ENCODE results near the gene UGP2. TPM values are rescaled to one million over a fixed set of nuclear protein-coding genes. Genes with fewer than 3 reads are reported as not detected.

Gene UGP2
- total RNA-seq, 1 experiment from 2014 or later = 55.8 TPM

DNA sequence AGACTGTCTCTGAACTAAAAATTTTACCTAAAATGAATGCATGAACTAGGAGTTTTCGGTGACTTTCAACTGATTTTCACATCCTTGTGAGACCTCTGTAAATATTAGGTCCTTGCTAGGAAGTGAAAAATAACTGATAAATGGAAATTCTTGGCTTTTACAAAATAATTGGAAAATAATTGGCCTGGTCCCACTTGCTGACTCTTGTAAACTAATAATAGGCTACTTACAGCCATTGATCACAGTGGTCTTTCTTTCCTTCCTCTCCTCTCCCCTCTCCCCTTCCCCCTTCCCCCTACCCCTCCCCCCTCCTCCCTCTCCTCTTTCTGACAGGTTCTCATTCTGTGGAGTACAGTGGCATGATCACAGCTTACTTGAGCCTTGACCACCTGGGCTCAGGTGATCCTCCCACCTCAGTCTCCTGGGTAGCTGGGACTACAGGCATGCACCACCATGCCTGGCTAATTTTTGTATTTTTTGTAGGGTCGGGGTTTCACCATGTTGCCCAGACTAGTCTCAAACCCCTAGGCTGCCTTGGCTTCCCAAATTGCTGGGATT, 38.3 kb downstream of the UGP2 start:
- Histone ChIP-seq H3K9ac (ENCODE audit: low read length) (no peak overlapping the region), H3K9me3 (ENCODE audit: low read length) (no peaks in the 10 kb centered on the region), H3F3A (ENCODE audit: low read length, unreplicated experiment) (no peaks in the 10 kb centered on the region), H3K4me3 (ENCODE audit: low read length) (no peak overlapping the region), H3K27me3 (ENCODE audit: low read length) (no peaks in the 10 kb centered on the region), H3K9me2 (replicated peaks; ENCODE audit: low read length) (no peaks in the 10 kb centered on the region), H3K4me1 (ENCODE audit: insufficient read depth, low read length) (no peaks in the 10 kb centered on the region), H4K20me1 (ENCODE audit: low read length) (no peaks in the 10 kb centered on the region), H3K36me3 (ENCODE audit: low read depth, low read length) (peaks cover 22% of the 10 kb centered on the region), H2AFZ (ENCODE audit: low read length) (no peak overlapping the region), H3K27ac (ENCODE audit: low read length) (no peak overlapping the region), H3K79me2 (ENCODE audit: low read length) (no peaks in the 10 kb centered on the region), H3K4me2 (ENCODE audit: low read length) (no peak overlapping the region)
- no peak for DNase-seq
- no peak for TF ChIP-seq EZH2 (IDR thresholded peaks at IDR 0.05; ENCODE audit: low read length, unreplicated experiment)
- TF ChIP-seq CTCF (conservative IDR thresholded peaks at IDR 0.05; ENCODE audit: low read depth, low read length) = no peak
- no peak for TF ChIP-seq EZH2phosphoT487 (IDR thresholded peaks at IDR 0.05; ENCODE audit: borderline replicate concordance, low read length)
- BruUV-seq (replicated peaks) = no TSS peak
- CTCF ChIA-PET = no interaction called here
- no peak for ATAC-seq
- intact Hi-C loops (cut with micrococcal nuclease) = no loop called here
- POLR2A ChIA-PET (ENCODE audit: unreplicated experiment) = no interaction called here

DNA sequence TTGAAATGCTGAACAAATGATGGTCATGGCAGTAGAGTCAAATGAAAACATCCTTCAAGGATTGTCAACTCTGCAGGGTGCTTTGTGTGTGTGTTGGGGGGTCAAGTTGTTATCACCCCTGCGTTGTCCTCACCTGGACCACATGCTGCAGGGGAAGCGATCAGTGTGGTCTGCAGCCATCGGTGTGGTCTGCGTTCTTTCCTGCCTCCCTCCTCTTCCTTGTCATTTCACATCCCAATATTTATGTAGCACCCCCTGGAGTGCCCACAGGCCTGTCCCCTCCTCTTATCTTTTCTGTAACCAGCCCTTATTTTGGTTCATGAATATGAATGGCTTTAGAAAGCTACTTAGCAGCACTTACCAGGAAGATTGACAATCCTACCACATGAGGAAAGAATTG, 38.9 kb downstream of the UGP2 start:
- ChIA-PET CTCF (no interaction called here), POLR2A (ENCODE audit: unreplicated experiment) (no interaction called here)
- no peaks in the 10 kb centered on the region for H3K4me1 ChIP-seq (ENCODE audit: insufficient read depth, low read length)
- H4K20me1 ChIP-seq (ENCODE audit: low read length) = no peaks in the 10 kb centered on the region
- peaks cover 24% of the 10 kb centered on the region for H3K36me3 ChIP-seq (ENCODE audit: low read depth, low read length)
- no peaks in the 10 kb centered on the region for H3F3A ChIP-seq (ENCODE audit: low read length, unreplicated experiment)
- intact Hi-C loops (cut with micrococcal nuclease) = no loop called here
- H2AFZ ChIP-seq (ENCODE audit: low read length) = no peak overlapping the region
- no peaks in the 10 kb centered on the region for H3K9me3 ChIP-seq (ENCODE audit: low read length)
- no peak for ATAC-seq
- H3K79me2 ChIP-seq (ENCODE audit: low read length) = no peaks in the 10 kb centered on the region
- TF ChIP-seq EZH2phosphoT487 (IDR thresholded peaks at IDR 0.05; ENCODE audit: borderline replicate concordance, low read length) = no peak
- TF ChIP-seq CTCF (conservative IDR thresholded peaks at IDR 0.05; ENCODE audit: low read depth, low read length) = no peak
- no peak for TF ChIP-seq EZH2 (IDR thresholded peaks at IDR 0.05; ENCODE audit: low read length, unreplicated experiment)
- H3K27ac ChIP-seq (ENCODE audit: low read length) = no peak overlapping the region
- no peaks in the 10 kb centered on the region for H3K9me2 ChIP-seq (replicated peaks; ENCODE audit: low read length)
- no peak overlapping the region for H3K4me2 ChIP-seq (ENCODE audit: low read length)
- BruUV-seq (replicated peaks) = no TSS peak
- no peaks in the 10 kb centered on the region for H3K27me3 ChIP-seq (ENCODE audit: low read length)
- no peak overlapping the region for H3K4me3 ChIP-seq (ENCODE audit: low read length)
- no peak overlapping the region for H3K9ac ChIP-seq (ENCODE audit: low read length)
- DNase-seq = no peak

DNA sequence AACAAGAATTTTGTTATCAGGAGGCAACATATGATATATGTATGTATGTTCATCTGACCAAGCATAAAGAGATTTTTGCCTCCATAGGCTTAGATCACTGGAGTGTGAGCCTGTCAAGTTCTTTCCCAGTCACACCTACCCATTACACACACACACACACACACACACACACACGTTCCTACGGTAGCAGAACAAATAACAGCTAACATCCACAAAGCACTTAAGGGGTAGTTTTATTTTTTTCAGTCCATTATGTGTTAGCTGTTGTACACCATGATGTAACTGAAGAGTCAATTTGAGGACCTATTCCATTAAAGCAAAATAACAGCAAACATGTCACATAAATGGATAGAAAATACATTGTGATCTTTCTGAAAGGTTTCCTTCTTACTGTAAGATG, 39.5 kb downstream of the UGP2 start:
- Histone ChIP-seq H3K9me2 (replicated peaks; ENCODE audit: low read length) (no peaks in the 10 kb centered on the region), H3K9me3 (ENCODE audit: low read length) (no peaks in the 10 kb centered on the region), H2AFZ (ENCODE audit: low read length) (no peak overlapping the region), H3K27me3 (ENCODE audit: low read length) (no peaks in the 10 kb centered on the region), H3K4me2 (ENCODE audit: low read length) (no peak overlapping the region), H3K27ac (ENCODE audit: low read length) (no peak overlapping the region), H3F3A (ENCODE audit: low read length, unreplicated experiment) (no peaks in the 10 kb centered on the region), H3K4me3 (ENCODE audit: low read length) (no peak overlapping the region), H4K20me1 (ENCODE audit: low read length) (no peaks in the 10 kb centered on the region), H3K9ac (ENCODE audit: low read length) (no peak overlapping the region), H3K36me3 (ENCODE audit: low read depth, low read length) (peaks cover 25% of the 10 kb centered on the region), H3K4me1 (ENCODE audit: insufficient read depth, low read length) (no peaks in the 10 kb centered on the region), H3K79me2 (ENCODE audit: low read length) (no peaks in the 10 kb centered on the region)
- intact Hi-C loops (cut with micrococcal nuclease) = no loop called here
- DNase-seq (no peak), ATAC-seq (no peak)
- BruUV-seq (replicated peaks) = no TSS peak
- TF ChIP-seq EZH2 (IDR thresholded peaks at IDR 0.05; ENCODE audit: low read length, unreplicated experiment) = no peak
- no peak for TF ChIP-seq EZH2phosphoT487 (IDR thresholded peaks at IDR 0.05; ENCODE audit: borderline replicate concordance, low read length)
- TF ChIP-seq CTCF (conservative IDR thresholded peaks at IDR 0.05; ENCODE audit: low read depth, low read length) = no peak
- ChIA-PET CTCF (no interaction called here), POLR2A (ENCODE audit: unreplicated experiment) (no interaction called here)

All from PC-3 (cell line).